Karpas-422 (cell line): ENCODE measurements around the gene SLC25A31. TPM values are rescaled to one million over a fixed set of nuclear protein-coding genes. Genes with fewer than 3 reads are reported as not detected.

ENCODE experiments used
- DNase-seq: peaks from one replicate; pipeline ENCODE4 v3.0.0-alpha.2; 2015
- H2AFZ ChIP-seq: fragments of 200-600 bp; sonication (generic); 2 replicates; pipeline ENCODE4 v1.6.1; 2014; ENCODE audit warnings: antibody characterized with exemption, low read length, mixed read lengths
- H3K27ac ChIP-seq: fragments of 200-600 bp; sonication (generic); 2 replicates; pipeline ENCODE4 v1.5.1; 2014; ENCODE audit warnings: mild to moderate bottlenecking, low read length, moderate library complexity
- H3K27me3 ChIP-seq: fragments of 200-600 bp; sonication (generic); 2 replicates; pipeline ENCODE4 v1.6.1; 2014; ENCODE audit warnings: low read length, mixed read lengths
- H3K36me3 ChIP-seq: fragments of 200-600 bp; sonication (generic); 2 replicates; pipeline ENCODE4 v1.6.1; 2014; ENCODE audit warnings: low read length, mixed read lengths; ENCODE audit not compliant: insufficient read depth
- H3K4me1 ChIP-seq: fragments of 200-600 bp; sonication (generic); 2 replicates; pipeline ENCODE4 v1.6.1; 2014; ENCODE audit warnings: mild to moderate bottlenecking, low read length, mixed read lengths
- H3K4me2 ChIP-seq: fragments of 200-600 bp; sonication (generic); 2 replicates; pipeline ENCODE4 v1.6.1; 2014; ENCODE audit warnings: low read length, low read depth, mild to moderate bottlenecking; ENCODE audit not compliant: poor library complexity, severe bottlenecking
- H3K4me3 ChIP-seq: fragments of 200-600 bp; sonication (generic); 2 replicates; pipeline ENCODE4 v1.5.1; 2014; ENCODE audit warnings: mild to moderate bottlenecking, antibody characterized with exemption, low read length, mixed read lengths
- H3K79me2 ChIP-seq: fragments of 200-600 bp; sonication (generic); 2 replicates; pipeline ENCODE4 v1.6.1; 2014; ENCODE audit warnings: mild to moderate bottlenecking, low read length, mixed read lengths
- H3K9ac ChIP-seq: fragments of 200-600 bp; sonication (generic); 2 replicates; pipeline ENCODE4 v1.6.0; 2014; ENCODE audit warnings: low read length
- H3K9me2 ChIP-seq: fragments of 200-600 bp; sonication (generic), shearing (Covaris generic); replicated peaks from 2 replicates; pipeline ENCODE4 v1.6.0; 2014; ENCODE audit warnings: mild to moderate bottlenecking, low read length, moderate library complexity; ENCODE audit not compliant: insufficient read depth
- H3K9me3 ChIP-seq: fragments of 300-700, 200-600 bp; sonication (generic); 2 replicates; pipeline ENCODE4 v1.6.1; 2014; ENCODE audit warnings: low read length, mixed read lengths
- H4K20me1 ChIP-seq: fragments of 200-600 bp; sonication (generic); 2 replicates; pipeline ENCODE4 v1.6.1; 2014; ENCODE audit warnings: mild to moderate bottlenecking, antibody characterized with exemption, low read length, low read depth; ENCODE audit not compliant: insufficient read depth
- total RNA-seq: library from RNA; depleted of rRNA; stranded (reverse); fragments of >200 nt; shearing (Covaris generic); gene quantifications from 2 replicates; pipeline ENCODE4 v1.2.3, GENCODE V29; 2014; ENCODE audit warnings: low replicate concordance

SLC25A31 gene
- total RNA-seq, 1 experiment from 2014 or later: not detected

DNA sequence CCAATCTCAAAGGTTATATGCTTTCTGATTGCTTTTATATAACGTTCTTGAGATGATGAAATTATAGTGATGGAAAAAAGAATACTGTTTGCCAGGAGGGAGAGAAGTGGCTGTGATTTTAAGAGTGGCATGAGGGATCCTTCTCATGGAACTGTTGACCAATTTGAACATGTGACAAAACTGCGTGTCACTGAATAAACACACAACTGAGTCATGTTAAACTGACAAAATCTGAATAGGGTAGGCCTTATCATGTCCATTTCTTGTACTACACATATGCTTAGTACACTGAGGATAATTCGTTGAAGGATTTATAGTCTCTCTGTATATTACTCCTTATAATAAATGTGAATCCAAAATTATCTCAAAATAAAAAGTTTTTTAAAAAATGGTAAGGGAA lies 29.7 kb downstream of the SLC25A31 start:
- no peak for DNase-seq
- no peak overlapping the region for H3K4me3 ChIP-seq
- H3K9ac ChIP-seq: no peak overlapping the region
- H3K36me3 ChIP-seq: no peaks in the 10 kb centered on the region
- H3K9me3 ChIP-seq: no peaks in the 10 kb centered on the region
- no peak overlapping the region for H2AFZ ChIP-seq
- no peaks in the 10 kb centered on the region for H3K27me3 ChIP-seq
- no peaks in the 10 kb centered on the region for H3K4me1 ChIP-seq
- no peaks in the 10 kb centered on the region for H4K20me1 ChIP-seq
- H3K9me2 ChIP-seq: no peaks in the 10 kb centered on the region
- no peak overlapping the region for H3K4me2 ChIP-seq
- H3K27ac ChIP-seq: no peak overlapping the region
- H3K79me2 ChIP-seq: no peaks in the 10 kb centered on the region

DNA sequence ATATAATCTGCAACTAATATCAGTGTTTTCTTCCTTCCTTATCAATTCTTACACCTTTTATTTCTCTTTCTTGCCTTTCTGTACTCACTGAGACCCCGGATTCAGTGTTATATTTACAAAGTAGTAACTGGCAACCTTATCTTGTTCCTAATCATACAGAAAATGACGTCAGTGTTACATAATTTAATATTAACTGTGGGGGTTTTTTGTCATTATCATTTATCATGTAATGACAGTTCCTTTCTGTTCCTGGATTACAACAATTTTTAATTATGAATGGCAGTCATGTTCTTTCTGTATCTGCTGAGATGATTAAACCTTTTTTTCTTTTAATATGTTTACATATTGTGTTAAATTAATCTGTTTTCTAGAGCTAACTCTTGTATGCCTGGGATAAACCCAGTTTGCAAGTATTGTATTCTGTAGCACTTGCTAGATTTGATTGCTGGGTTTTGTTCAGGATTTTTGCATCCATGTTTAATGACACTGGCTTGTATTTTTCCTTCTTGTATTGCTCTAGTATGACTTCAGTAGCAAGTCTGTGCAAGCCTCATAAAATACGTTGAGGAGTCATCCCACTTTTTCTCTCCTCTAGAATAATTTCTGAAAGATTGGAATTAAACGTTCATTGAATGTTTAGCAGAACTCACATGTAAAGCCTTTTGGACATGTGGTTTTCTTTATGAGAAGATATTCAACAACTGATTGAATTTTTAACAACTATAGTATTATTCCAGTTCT lies 41.5 kb downstream of the SLC25A31 start:
- DNase-seq: no peak
- H3K9me3 ChIP-seq: no peaks in the 10 kb centered on the region
- no peak overlapping the region for H3K4me2 ChIP-seq
- H4K20me1 ChIP-seq: no peaks in the 10 kb centered on the region
- H3K79me2 ChIP-seq: no peaks in the 10 kb centered on the region
- H3K4me1 ChIP-seq: no peaks in the 10 kb centered on the region
- H3K36me3 ChIP-seq: no peaks in the 10 kb centered on the region
- H3K27me3 ChIP-seq: no peaks in the 10 kb centered on the region; the same call in 1 of the 2 replicates
- no peaks in the 10 kb centered on the region for H3K9me2 ChIP-seq
- H2AFZ ChIP-seq: 0 out of 2 replicates have a peak overlapping the region, but pooled peaks have one; percentile 11
- H3K9ac ChIP-seq: no peak overlapping the region
- H3K4me3 ChIP-seq: no peak overlapping the region
- no peak overlapping the region for H3K27ac ChIP-seq

GRCh38 chr4:127772769-127773671 lies 42.8 kb downstream of the SLC25A31 start:
- H3K27ac ChIP-seq: no peak overlapping the region
- no peaks in the 10 kb centered on the region for H4K20me1 ChIP-seq
- H2AFZ ChIP-seq: 0 out of 2 replicates have a peak overlapping the region, but pooled peaks have one; percentile 4
- H3K27me3 ChIP-seq: no peaks in the 10 kb centered on the region; the same call in 1 of the 2 replicates
- H3K4me3 ChIP-seq: no peak overlapping the region
- H3K9me2 ChIP-seq: no peaks in the 10 kb centered on the region
- DNase-seq: no peak
- no peak overlapping the region for H3K9ac ChIP-seq
- H3K4me1 ChIP-seq: peaks cover 3% of the 10 kb centered on the region
- no peaks in the 10 kb centered on the region for H3K9me3 ChIP-seq
- H3K79me2 ChIP-seq: no peaks in the 10 kb centered on the region
- H3K4me2 ChIP-seq: no peak overlapping the region
- H3K36me3 ChIP-seq: no peaks in the 10 kb centered on the region

DNA sequence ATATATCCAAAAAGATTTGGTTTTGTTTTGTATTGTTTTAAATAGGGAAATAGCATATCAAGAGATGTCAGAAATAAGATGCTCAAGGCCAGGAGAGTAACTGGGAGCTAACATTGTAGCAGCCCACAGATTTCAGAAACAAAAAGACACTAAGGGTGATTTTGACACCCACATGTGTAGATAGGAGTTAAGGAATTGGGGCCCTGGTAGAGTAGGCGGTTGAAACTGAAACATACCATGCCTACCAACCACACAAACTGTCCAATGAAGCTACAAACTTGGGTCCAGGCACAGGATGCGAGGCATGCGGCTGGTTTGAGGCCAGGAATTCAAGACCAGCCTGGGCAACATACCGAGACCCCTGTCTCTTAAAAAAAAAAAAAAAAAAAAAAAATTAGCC lies 45.6 kb downstream of the SLC25A31 start:
- no peak overlapping the region for H3K27ac ChIP-seq
- peaks cover 5% of the 10 kb centered on the region for H3K4me1 ChIP-seq
- no peaks in the 10 kb centered on the region for H3K79me2 ChIP-seq
- H3K36me3 ChIP-seq: no peaks in the 10 kb centered on the region
- no peak overlapping the region for H2AFZ ChIP-seq
- no peak overlapping the region for H3K4me3 ChIP-seq
- H3K27me3 ChIP-seq: no peaks in the 10 kb centered on the region
- H3K9me2 ChIP-seq: no peaks in the 10 kb centered on the region
- H3K9ac ChIP-seq: no peak overlapping the region
- H4K20me1 ChIP-seq: no peaks in the 10 kb centered on the region
- no peaks in the 10 kb centered on the region for H3K9me3 ChIP-seq
- no peak for DNase-seq
- H3K4me2 ChIP-seq: no peak overlapping the region

DNA sequence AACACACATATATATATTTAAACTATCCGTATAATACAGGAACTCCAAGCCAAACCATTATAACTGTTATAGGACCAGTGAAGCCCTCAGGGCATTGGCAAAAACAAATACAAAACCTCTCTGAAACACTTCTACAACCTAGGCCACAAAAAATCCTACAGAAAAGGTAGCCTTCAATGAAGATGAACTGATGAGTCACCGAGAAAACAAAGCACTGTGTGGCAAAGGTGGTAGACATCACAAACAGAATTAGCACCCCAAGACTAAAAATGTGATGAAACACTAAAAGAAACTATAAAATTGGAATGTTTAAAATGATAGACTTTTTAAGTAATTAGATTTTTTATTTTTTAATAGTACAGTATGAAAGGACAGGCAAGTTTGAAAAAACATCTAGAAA lies 46.4 kb downstream of the SLC25A31 start:
- no peaks in the 10 kb centered on the region for H3K36me3 ChIP-seq
- no peak overlapping the region for H3K27ac ChIP-seq
- no peaks in the 10 kb centered on the region for H3K27me3 ChIP-seq

DNA sequence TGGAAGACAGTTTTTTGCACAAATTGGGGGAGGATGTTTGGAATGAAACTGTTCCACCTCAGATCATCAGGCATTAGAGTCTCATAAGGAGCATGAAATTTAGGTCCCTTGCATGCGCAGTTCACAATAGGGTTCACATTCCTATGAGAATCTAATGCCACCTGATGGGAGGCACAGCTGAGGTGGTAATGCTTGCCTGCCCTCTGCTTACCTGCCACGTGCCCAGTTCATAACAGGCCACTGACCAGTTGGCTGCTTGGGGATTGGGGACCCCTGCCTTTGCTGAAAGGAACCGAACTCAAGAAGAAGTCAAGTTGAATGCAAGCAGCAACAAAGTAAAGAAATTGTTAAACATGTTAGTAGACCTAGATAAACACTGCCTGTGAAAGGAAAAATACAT lies 47.3 kb downstream of the SLC25A31 start:
- no peaks in the 10 kb centered on the region for H3K79me2 ChIP-seq
- no peak overlapping the region for H3K4me2 ChIP-seq
- H2AFZ ChIP-seq: no peak overlapping the region
- H3K27me3 ChIP-seq: no peaks in the 10 kb centered on the region; the same call in 1 of the 2 replicates
- no peaks in the 10 kb centered on the region for H3K9me2 ChIP-seq
- H3K27ac ChIP-seq: no peak overlapping the region
- peaks cover 17% of the 10 kb centered on the region for H3K4me1 ChIP-seq
- H4K20me1 ChIP-seq: no peaks in the 10 kb centered on the region
- no peaks in the 10 kb centered on the region for H3K36me3 ChIP-seq
- no peaks in the 10 kb centered on the region for H3K9me3 ChIP-seq
- no peak overlapping the region for H3K4me3 ChIP-seq
- no peak for DNase-seq
- no peak overlapping the region for H3K9ac ChIP-seq

More for the DNA sequence above, 46.4 kb downstream of the SLC25A31 start:
- Histone ChIP-seq H3K9me3 (no peaks in the 10 kb centered on the region), H4K20me1 (no peaks in the 10 kb centered on the region), H3K9ac (no peak overlapping the region), H2AFZ (no peak overlapping the region), H3K4me1 (peaks cover 8% of the 10 kb centered on the region), H3K4me2 (no peak overlapping the region), H3K9me2 (no peaks in the 10 kb centered on the region), H3K4me3 (no peak overlapping the region), H3K79me2 (no peaks in the 10 kb centered on the region)
- DNase-seq: no peak

DNA sequence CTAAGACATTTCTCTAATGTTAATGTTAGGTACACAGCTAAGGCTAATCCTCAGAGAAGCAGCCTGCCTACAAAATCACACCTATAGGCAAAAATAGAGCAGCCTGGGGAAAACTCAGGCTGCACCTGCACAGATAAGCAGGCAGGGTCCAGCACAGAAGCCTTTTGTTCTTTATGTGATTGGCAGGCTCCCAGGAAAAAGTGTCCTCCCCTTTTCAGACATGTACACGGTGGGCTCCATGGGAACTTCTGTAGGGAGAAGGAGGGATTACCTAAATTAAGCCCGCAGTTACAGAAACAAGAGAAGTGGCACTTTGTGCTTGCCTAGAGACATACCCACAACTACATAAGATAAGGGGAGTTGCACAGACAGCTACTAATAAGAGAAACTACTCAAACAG lies 47.9 kb downstream of the SLC25A31 start:
- H2AFZ ChIP-seq: no peak overlapping the region
- no peaks in the 10 kb centered on the region for H4K20me1 ChIP-seq
- no peaks in the 10 kb centered on the region for H3K36me3 ChIP-seq
- peaks cover 23% of the 10 kb centered on the region for H3K4me1 ChIP-seq
- H3K27me3 ChIP-seq: no peaks in the 10 kb centered on the region; the same call in 1 of the 2 replicates
- no peak overlapping the region for H3K4me3 ChIP-seq
- H3K9me3 ChIP-seq: no peaks in the 10 kb centered on the region
- DNase-seq: no peak
- H3K4me2 ChIP-seq: no peak overlapping the region
- no peaks in the 10 kb centered on the region for H3K79me2 ChIP-seq
- no peak overlapping the region for H3K27ac ChIP-seq
- H3K9me2 ChIP-seq: no peaks in the 10 kb centered on the region
- H3K9ac ChIP-seq: no peak overlapping the region

GRCh38 chr4:127780598-127780997 lies 50.4 kb downstream of the SLC25A31 start:
- Histone ChIP-seq H3K4me1 (peaks cover 26% of the 10 kb centered on the region), H3K9ac (no peak overlapping the region), H3K27me3 (no peaks in the 10 kb centered on the region; the same call in 1 of the 2 replicates)

More at GRCh38 chr4:127780598-127780997, 50.4 kb downstream of the SLC25A31 start:
- H3K27ac ChIP-seq: no peak overlapping the region
- DNase-seq: no peak
- H3K9me3 ChIP-seq: no peaks in the 10 kb centered on the region
- H4K20me1 ChIP-seq: no peaks in the 10 kb centered on the region
- no peaks in the 10 kb centered on the region for H3K9me2 ChIP-seq
- H3K79me2 ChIP-seq: no peaks in the 10 kb centered on the region
- H3K4me3 ChIP-seq: no peak overlapping the region
- H3K36me3 ChIP-seq: no peaks in the 10 kb centered on the region
- no peak overlapping the region for H3K4me2 ChIP-seq
- H2AFZ ChIP-seq: no peak overlapping the region
